Measurements from ENCODE around the gene SMC1B.
"Not testable (repeated sequence)": the region's sequence is repeated elsewhere in the genome, so short reads cannot be mapped to it uniquely, and the experiment has no call there.

GRCh38 chr22:45373592-45373991 is 39.8 kb downstream of the SMC1B start:
- TF ChIP-seq CTCF (IDR thresholded peaks at IDR 0.05); POLR2AphosphoS5 (IDR thresholded peaks at IDR 0.05; ENCODE audit: low read depth, low read length): not testable (repeated sequence)
